IMR-90 (cell line): Measurements from ENCODE around the gene SQSTM1. TPM values are rescaled to one million over a fixed set of nuclear protein-coding genes. Genes with fewer than 3 reads are reported as not detected.

Source experiments
- ATAC-seq: fragments of 200-7000 bp; cut with Tn5 transposase; 2 replicates; pipeline ENCODE4 v1.9.1; 2020; ENCODE audit warnings: low read depth, mild to moderate bottlenecking, moderate library complexity
- BruUV-seq: library from RNA; stranded (reverse); fragments of 400-500 nt; replicated peaks from 2 replicates; lab custom pipeline; 2021; lab: Mats Ljungman, UMichigan
- CTCF ChIA-PET: fragments of 300-600 bp; formaldehyde crosslinking; extraction: SDS; loops from one replicate; lab custom pipeline; 2021; ENCODE audit warnings: antibody characterized with exemption; lab: Yijun Ruan, JAX
- POLR2A ChIA-PET: fragments of 300-600 bp; sonication (Branson Sonifier 250); formaldehyde crosslinking; loops from one replicate; lab custom pipeline; 2022; ENCODE audit warnings: antibody characterized with exemption; ENCODE audit not compliant: unreplicated experiment; lab: Charles Lee
- DNase-seq: peaks from one replicate; pipeline ENCODE4 v3.0.0; 2013
- H2AFZ ChIP-seq: replicated peaks from 2 replicates; pipeline ENCODE3; 2013; ENCODE audit warnings: low read length, mild to moderate bottlenecking; ENCODE audit not compliant: poor library complexity
- H2AK5ac ChIP-seq: 2 replicates; pipeline ENCODE4 v1.6.1; 2013; ENCODE audit warnings: low read depth, low read length, inconsistent platforms
- H2AK9ac ChIP-seq: replicated peaks from 2 replicates; pipeline ENCODE3; 2013; ENCODE audit warnings: mild to moderate bottlenecking, low read depth, low read length, moderate library complexity; ENCODE audit not compliant: poor library complexity
- H2BK120ac ChIP-seq: 2 replicates; pipeline ENCODE4 v1.6.1; 2013; ENCODE audit warnings: low read depth, low read length, inconsistent platforms
- H2BK15ac ChIP-seq: 3 replicates; pipeline ENCODE4 v1.6.1; 2013; ENCODE audit warnings: low read depth, low read length, inconsistent platforms
- H2BK20ac ChIP-seq: 2 replicates; pipeline ENCODE4 v1.6.1; 2013; ENCODE audit warnings: low read depth, mild to moderate bottlenecking, inconsistent platforms, low read length, moderate library complexity
- H2BK5ac ChIP-seq: 2 replicates; pipeline ENCODE4 v1.6.1; 2013; ENCODE audit warnings: mild to moderate bottlenecking, low read depth, low read length, inconsistent platforms; ENCODE audit not compliant: poor library complexity, severe bottlenecking
- H3K14ac ChIP-seq: replicated peaks from 2 replicates; pipeline ENCODE4 v1.6.1; 2013; ENCODE audit warnings: low read depth, low read length, inconsistent platforms
- H3K18ac ChIP-seq: 2 replicates; pipeline ENCODE4 v1.6.1; 2013; ENCODE audit warnings: low read depth, low read length, control low read depth
- H3K23ac ChIP-seq: 2 replicates; pipeline ENCODE4 v1.6.1; 2013; ENCODE audit warnings: low read depth, low read length, inconsistent platforms
- H3K27ac ChIP-seq: 2 replicates; pipeline ENCODE4 v1.5.1; 2013; ENCODE audit warnings: mild to moderate bottlenecking, control low read depth, low read length; ENCODE audit not compliant: insufficient read depth
- H3K27me3 ChIP-seq: 2 replicates; pipeline ENCODE4 v1.6.1; 2013; ENCODE audit warnings: low read length; ENCODE audit not compliant: control insufficient read depth, insufficient read depth
- H3K36me3 ChIP-seq: 2 replicates; pipeline ENCODE4 v1.6.1; 2013; ENCODE audit warnings: low read length, mixed read lengths; ENCODE audit not compliant: control insufficient read depth, insufficient read depth
- H3K4ac ChIP-seq: 2 replicates; pipeline ENCODE4 v1.6.1; 2013; ENCODE audit warnings: low read depth, low read length, inconsistent platforms
- H3K4me1 ChIP-seq: 2 replicates; pipeline ENCODE4 v1.6.1; 2013; ENCODE audit warnings: low read length, mixed read lengths; ENCODE audit not compliant: control insufficient read depth, insufficient read depth
- H3K4me2 ChIP-seq: 2 replicates; pipeline ENCODE4 v1.6.1; 2013; ENCODE audit warnings: low read depth, mild to moderate bottlenecking, control low read depth, low read length, moderate library complexity
- H3K4me3 ChIP-seq: 2 replicates; pipeline ENCODE4 v1.5.1; 2013; ENCODE audit warnings: low read depth, mild to moderate bottlenecking, control low read depth, low read length, moderate library complexity; ENCODE audit not compliant: insufficient read depth
- H3K56ac ChIP-seq: 2 replicates; pipeline ENCODE4 v1.6.1; 2013; ENCODE audit warnings: low read length, inconsistent platforms; ENCODE audit not compliant: insufficient read depth; ENCODE audit errors: extremely low read depth
- H3K79me1 ChIP-seq, 2 experiments: 2 replicates each; pipeline ENCODE4 v1.6.1; 2013; ENCODE audit warnings: low read length in 2 of 2, inconsistent platforms in 1 of 2, low read depth in 1 of 2
- H3K9ac ChIP-seq: 2 replicates; pipeline ENCODE4 v1.6.1; 2013; ENCODE audit warnings: low read depth, low read length, control low read depth
- H3K9me1 ChIP-seq: 2 replicates; pipeline ENCODE4 v1.6.1; 2013; ENCODE audit warnings: low read length, inconsistent platforms; ENCODE audit not compliant: insufficient read depth
- H3K9me3 ChIP-seq: 2 replicates; pipeline ENCODE4 v1.6.1; 2013; ENCODE audit warnings: low read length; ENCODE audit not compliant: control insufficient read depth, insufficient read depth
- H4K20me1 ChIP-seq: 2 replicates; pipeline ENCODE4 v1.6.1; 2013; ENCODE audit warnings: low read length, inconsistent platforms; ENCODE audit not compliant: insufficient read depth
- H4K5ac ChIP-seq: 2 replicates; pipeline ENCODE4 v1.6.1; 2013; ENCODE audit warnings: mild to moderate bottlenecking, low read depth, low read length, control low read depth
- H4K8ac ChIP-seq, 2 experiments: 2 replicates each; pipeline ENCODE4 v1.6.1; 2013; ENCODE audit warnings: low read depth in 2 of 2, low read length in 2 of 2, control low read depth in 1 of 2, inconsistent platforms in 1 of 2
- H4K91ac ChIP-seq: 2 replicates; pipeline ENCODE4 v1.6.1; 2013; ENCODE audit warnings: low read depth, low read length, inconsistent platforms; ENCODE audit not compliant: insufficient read depth
- CEBPB ChIP-seq: IDR thresholded peaks from 2 replicates; pipeline ENCODE4 v1.6.1; 2012; ENCODE audit warnings: low read depth, low read length, improper control_type of control experiment
- POLR2A ChIP-seq: IDR thresholded peaks from 2 replicates; pipeline ENCODE4 v1.6.1; 2012; ENCODE audit warnings: mild to moderate bottlenecking, low read depth, low read length
- WGBS, 2 experiments: methylation state at CpG; one replicate each; pipeline versions ENCODE4 v1.1.5 to v1.1.7; 2013; ENCODE audit warnings: missing lambda C conversion rate in 2 of 2; ENCODE audit not compliant: insufficient read length in 1 of 2; ENCODE audit errors: extremely low coverage in 2 of 2; 5-methylcytosine and 5-hydroxymethylcytosine counted together
- dilution Hi-C: fragments of 300-500 bp; cut with HindIII; formaldehyde crosslinking; loops from one replicate; pipeline ENCODE4 v1.14.3; 2018; ENCODE audit warnings: low sequenced_read_pairs; ENCODE audit not compliant: unreplicated experiment
- in situ Hi-C: fragments of 300-500 bp; cut with MboI; formaldehyde crosslinking; loops from 3 replicates; pipeline ENCODE4 v1.14.3; 2019; ENCODE audit warnings: low sequenced_read_pairs, inconsistent platforms, mixed read lengths
- intact Hi-C: fragments of 100-400 bp; cut with micrococcal nuclease; formaldehyde crosslinking; loops from 2 replicates; pipeline ENCODE4 v1.10.0; 2022
- polyA plus RNA-seq, 3 experiments: library from polyadenylated mRNA; depleted of rRNA; stranded (reverse); fragments of >200 nt; gene quantifications; 2 replicates each; pipeline ENCODE4 v1.2.3, GENCODE V29; 2012; ENCODE audit warnings: low replicate concordance in 1 of 3
- total RNA-seq: library from RNA; depleted of rRNA; stranded (reverse); fragments of >200 nt; gene quantifications from 2 replicates; pipeline ENCODE4 v1.2.3, GENCODE V29; 2012

Gene SQSTM1
- total and polyA plus RNA-seq, 2 of the 4 experiments (the other 2 are of a cell fraction) = 152 to 184 TPM

GRCh38 chr5:179830818-179831468, 10.2 kb downstream of the SQSTM1 start:
- 100% methylated on average over 3 of the region's 7 CpGs; no CpG with 5 or more reads in 1 of the 2 experiments for WGBS, 2 experiments
- Histone ChIP-seq H3K36me3 (peaks cover 73% of the 10 kb centered on the region), H3K9me3 (no peaks in the 10 kb centered on the region), H3K18ac (no peak overlapping the region), H3K79me1 (peaks cover 23 to 72% of the 10 kb centered on the region in 2 experiments), H3K4me2 (no peak overlapping the region), H3K9me1 (peaks cover 5% of the 10 kb centered on the region), H4K8ac (no peak overlapping the region), H2AFZ (no peak overlapping the region), H3K9ac (no peak overlapping the region), H3K4me3 (no peak overlapping the region), H2AK5ac (no peak overlapping the region), H2BK15ac (no peak overlapping the region), H4K91ac (no peak overlapping the region), H2BK5ac (no peak overlapping the region), H2AK9ac (no peak overlapping the region), H3K4ac (no peak overlapping the region), H2BK20ac (no peak overlapping the region), H4K5ac (no peak overlapping the region), H3K56ac (no peak overlapping the region), H3K27me3 (no peaks in the 10 kb centered on the region), H3K23ac (no peak overlapping the region), H4K20me1 (peaks cover 79% of the 10 kb centered on the region), H3K14ac (no peak overlapping the region), H3K27ac (no peak overlapping the region), H3K4me1 (no peaks in the 10 kb centered on the region), H2BK120ac (no peak overlapping the region)
- no peak for ATAC-seq
- TF ChIP-seq CEBPB (no peak), POLR2A (peak; percentile 31; the same call in 1 of the 2 replicates)
- dilution Hi-C loops (no loop called here), in situ Hi-C loops (no loop called here), intact Hi-C loops (no loop called here)
- BruUV-seq = no TSS peak
- CTCF ChIA-PET = no interaction called here
- POLR2A ChIA-PET = no interaction called here
- DNase-seq = no peak
